Dedifferentiated amniotic fluid mesenchymal stem cell (primary cell): ENCODE measurements around the gene BOLA1.
"Not testable (repeated sequence)": the region's sequence is repeated elsewhere in the genome, so short reads cannot be mapped to it uniquely, and the experiment has no call there.

Experiments used
- DNase-seq: peaks from one replicate; pipeline ENCODE4 v3.0.0-alpha.2; 2016; ENCODE audit errors: extremely low spot score

The BOLA1 gene

GRCh38 chr1:149931212-149931790, 31.9 kb downstream of the BOLA1 start:
- no peak for DNase-seq

DNA sequence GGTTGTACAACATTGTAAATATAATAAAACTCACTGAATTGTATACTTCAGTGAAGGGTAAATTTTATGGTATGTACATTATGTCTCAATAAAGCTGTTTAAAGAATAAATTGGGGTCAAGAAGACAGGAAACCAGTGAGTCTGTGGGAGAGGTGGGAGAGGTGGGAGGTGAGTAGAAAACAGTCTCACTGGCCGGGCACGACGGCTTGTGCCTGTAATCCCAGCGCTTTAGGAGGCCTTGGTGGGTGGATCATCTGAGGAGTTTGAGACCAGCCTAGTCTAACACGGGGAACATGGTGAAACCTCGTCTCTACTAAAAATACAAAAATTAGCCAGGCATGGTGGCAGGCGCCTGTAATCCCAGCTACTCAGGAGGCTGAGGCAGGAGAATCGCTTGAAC, 33.1 kb downstream of the BOLA1 start:
- DNase-seq: no peak

DNA sequence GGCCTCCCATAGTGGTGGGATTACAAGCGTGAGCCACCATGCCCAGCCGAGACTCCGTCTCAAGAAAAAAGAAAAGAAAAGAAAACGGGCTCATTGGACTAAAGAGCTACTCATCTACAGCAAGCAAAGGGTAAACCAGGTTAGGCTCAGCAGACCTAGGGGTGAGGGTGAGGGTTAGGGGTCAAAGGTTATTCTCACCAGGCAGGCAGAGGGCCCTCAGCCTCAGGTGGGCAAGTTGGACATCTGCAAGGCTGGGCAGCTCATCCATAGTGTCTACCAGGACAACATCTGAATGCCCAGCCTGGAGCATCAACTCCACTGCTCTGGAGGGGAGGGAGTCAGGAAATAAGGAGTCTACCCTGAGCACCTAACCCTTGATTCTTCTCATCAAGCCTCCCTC, 33.8 kb downstream of the BOLA1 start:
- DNase-seq: no peak

- DNase-seq: no peak
Observed at GRCh38 chr1:149934356-149934755, 35.0 kb downstream of the BOLA1 start.

- no peak for DNase-seq
Observed at GRCh38 chr1:149936170-149936991, 37.0 kb downstream of the BOLA1 start, which contains the start of gene MTMR11. Gene MTMR11, minus strand, starts transcription at chr1:149936879. Its CDS starts 232 bp downstream, at chr1:149936647.

DNA sequence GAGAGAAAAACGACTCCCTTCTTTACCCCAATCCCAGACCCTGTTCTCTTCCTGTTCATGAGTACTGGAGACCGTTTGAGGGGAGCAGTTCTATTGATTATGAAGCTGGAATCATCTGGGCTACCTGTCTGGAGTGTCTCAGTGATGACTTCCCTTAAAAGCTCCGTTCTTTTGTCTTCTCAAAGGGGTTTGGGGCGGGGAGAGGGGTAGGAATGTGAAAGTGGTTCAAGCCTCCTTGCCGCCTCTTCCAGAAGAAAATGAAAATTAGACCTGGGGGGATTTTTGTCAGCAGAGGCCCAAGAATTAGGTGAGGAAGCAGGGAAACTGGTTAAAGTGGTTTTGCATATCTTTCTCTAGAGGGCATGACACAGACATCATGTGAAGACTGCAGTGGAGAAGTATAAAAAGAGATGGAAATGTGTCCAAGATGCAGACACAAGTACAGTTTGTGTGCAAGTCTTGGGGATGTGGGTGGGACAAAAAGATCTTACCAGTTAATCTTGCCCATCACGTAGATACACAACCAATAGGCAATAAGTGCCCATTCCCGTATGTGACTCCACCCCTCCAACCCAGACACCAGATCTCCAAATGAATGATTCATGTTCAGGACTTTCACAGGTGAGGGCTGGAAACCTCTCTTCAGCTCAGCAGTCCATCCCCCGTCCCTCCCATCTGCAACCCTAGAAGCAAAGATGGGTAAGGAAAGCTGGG, 37.8 kb downstream of the BOLA1 start:
- no peak for DNase-seq

- no peak for DNase-seq
Observed at GRCh38 chr1:149937759-149938158, 38.4 kb downstream of the BOLA1 start.

GRCh38 chr1:149938668-149939003, 39.3 kb downstream of the BOLA1 start:
- not testable (repeated sequence) for DNase-seq

- DNase-seq: no peak
Observed at GRCh38 chr1:149940427-149940826, 41.1 kb downstream of the BOLA1 start.

DNA sequence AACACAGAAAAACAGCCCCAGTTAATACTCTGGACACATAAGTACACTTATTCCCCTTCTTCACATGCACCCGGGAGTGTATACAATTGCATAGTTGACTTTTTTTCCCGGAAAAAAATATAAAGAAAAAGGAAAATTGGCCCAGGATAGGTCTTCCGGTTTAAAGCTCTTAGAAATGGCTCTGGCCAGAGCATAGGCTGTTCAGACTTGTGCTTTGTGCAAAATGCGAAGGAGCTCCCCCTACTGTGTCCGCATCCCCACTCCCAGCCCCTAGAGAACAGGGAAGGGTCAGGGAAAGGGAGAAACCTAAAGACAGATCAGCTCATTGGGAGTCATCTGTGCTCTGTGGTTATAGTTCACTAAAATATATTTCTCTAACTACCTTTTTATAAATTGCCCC, 42.8 kb downstream of the BOLA1 start:
- DNase-seq: no peak

DNA sequence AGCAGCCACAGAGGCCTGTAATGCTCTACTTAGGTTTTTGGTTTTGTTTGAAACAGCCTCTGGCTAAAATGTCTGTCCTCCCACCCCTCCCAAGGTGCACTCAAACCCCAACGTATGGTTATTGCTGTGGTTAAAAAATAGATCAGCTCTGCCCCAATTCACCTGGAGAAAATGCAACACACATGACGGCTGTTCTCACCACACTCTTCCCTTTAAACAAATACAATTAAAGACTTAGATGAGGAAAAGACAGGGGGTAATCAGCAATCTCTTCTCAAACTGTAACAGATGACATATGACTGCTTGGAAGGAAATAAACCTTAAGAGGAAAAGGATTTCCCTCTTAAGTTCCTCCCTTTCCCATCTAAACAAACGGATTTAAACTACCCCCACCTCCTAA, 43.5 kb downstream of the BOLA1 start:
- DNase-seq: no peak

- no peak for DNase-seq
Observed at GRCh38 chr1:149945206-149945605, 45.8 kb downstream of the BOLA1 start.

- no peak for DNase-seq
Observed at GRCh38 chr1:149949911-149950310, 50.5 kb downstream of the BOLA1 start.
